Upper lobe of right lung (tissue), 1 donor: ENCODE measurements around the gene SLX9. TPM values are rescaled to one million over a fixed set of nuclear protein-coding genes. Genes with fewer than 3 reads are reported as not detected.
"Not testable (repeated sequence)": the region's sequence is repeated elsewhere in the genome, so short reads cannot be mapped to it uniquely, and the experiment has no call there.

Experiments
- ATAC-seq: fragments of 200-7000 bp; cut with Tn5 transposase; one replicate; pipeline ENCODE4 v1.9.1; 2020; ENCODE audit warnings: mild to moderate bottlenecking, moderate library complexity
- DNase-seq: peaks from one replicate; pipeline ENCODE4 v3.0.0-alpha.2; 2020
- H3K27ac ChIP-seq: fragments of 200-600 bp; one replicate; pipeline ENCODE4 v1.8.0; 2022
- H3K27me3 ChIP-seq: fragments of 200-600 bp; one replicate; pipeline ENCODE4 v1.8.0; 2022; ENCODE audit warnings: mild to moderate bottlenecking
- H3K36me3 ChIP-seq: fragments of 200-600 bp; one replicate; pipeline ENCODE4 v1.8.0; 2022
- H3K4me1 ChIP-seq: fragments of 200-600 bp; one replicate; pipeline ENCODE4 v1.8.0; 2022
- H3K4me3 ChIP-seq: fragments of 200-600 bp; one replicate; pipeline ENCODE4 v1.8.0; 2022; ENCODE audit warnings: mild to moderate bottlenecking
- H3K9me3 ChIP-seq: fragments of 200-600 bp; one replicate; pipeline ENCODE4 v1.8.0; 2022
- intact Hi-C: fragments of 100-400 bp; cut with DNase I; formaldehyde crosslinking; loops from one replicate; pipeline ENCODE4 v1.11.0; 2022
- total RNA-seq: library from RNA; stranded (reverse); fragmentation: NEBNext Ultra II Directional; extraction: Animal tissue kit (Norgen Biotek cat#: 25700); gene quantifications from one replicate; pipeline ENCODE4 v1.2.1, GENCODE V29; 2021
- TF ChIP-seq, protein P1 (sequence below): fragments of 200-600 bp; IDR thresholded peaks from one replicate; pipeline ENCODE4 v1.8.0; 2022; ENCODE audit warnings: antibody characterized with exemption
- donor health status: DM: no; HTN: yes; CAD: no; lungs with severe emphysema.

SLX9 gene
- total RNA-seq, 1 donor from 2014 or later = 22.8 TPM

DNA sequence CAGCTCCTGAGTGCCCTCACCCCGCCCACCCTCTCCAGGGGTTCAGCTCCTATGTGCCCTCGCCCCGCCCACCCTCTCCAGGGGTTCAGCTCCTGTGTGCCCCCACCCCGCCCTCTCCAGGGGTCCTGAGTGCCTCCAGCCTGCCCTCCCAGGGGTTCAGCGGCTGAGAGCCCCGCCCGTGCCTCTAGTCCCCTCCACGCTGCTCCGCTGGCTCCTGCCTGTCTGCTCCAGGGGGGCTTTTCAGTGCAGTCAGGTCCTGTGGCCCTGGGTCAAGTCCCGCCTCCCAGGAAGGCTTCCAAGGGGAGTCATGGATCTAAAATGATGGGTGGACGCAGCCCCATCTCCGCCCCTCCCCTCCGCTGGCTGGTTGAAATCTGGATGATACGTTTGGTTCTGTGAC is 33.8 kb downstream of the SLX9 start:
- no peak for ATAC-seq
- H3K36me3 ChIP-seq = peaks cover 13% of the 10 kb centered on the region

DNA sequence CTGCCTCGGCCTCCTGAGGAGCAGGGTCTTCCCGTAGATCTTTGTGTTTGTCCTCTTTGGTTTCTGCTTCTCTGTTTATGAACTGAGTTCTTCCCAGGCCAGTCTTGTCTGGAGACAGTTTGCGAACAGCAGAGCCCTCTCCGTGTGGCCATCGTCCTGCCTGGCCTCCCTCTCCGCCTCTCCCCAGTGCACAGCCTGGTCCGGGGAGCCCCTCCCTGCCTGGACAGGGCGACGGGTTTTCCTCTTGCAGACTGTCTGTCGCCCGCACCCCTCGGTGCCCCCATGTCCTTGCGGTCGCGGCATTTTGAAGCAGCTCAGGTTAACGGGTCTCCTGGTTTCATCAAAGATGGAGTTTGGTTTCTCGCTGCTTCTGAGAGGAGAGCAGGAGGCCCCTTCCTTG is 34.8 kb downstream of the SLX9 start:
- Histone ChIP-seq H3K27ac (no peak overlapping the region), H3K4me3 (no peak overlapping the region), H3K4me1 (no peaks in the 10 kb centered on the region), H3K36me3 (peaks cover 13% of the 10 kb centered on the region), H3K27me3 (no peaks in the 10 kb centered on the region), H3K9me3 (no peaks in the 10 kb centered on the region)
- DNase-seq = no peak
- ATAC-seq = no peak
- intact Hi-C loops = no loop called here
- TF ChIP-seq, protein P1, sequence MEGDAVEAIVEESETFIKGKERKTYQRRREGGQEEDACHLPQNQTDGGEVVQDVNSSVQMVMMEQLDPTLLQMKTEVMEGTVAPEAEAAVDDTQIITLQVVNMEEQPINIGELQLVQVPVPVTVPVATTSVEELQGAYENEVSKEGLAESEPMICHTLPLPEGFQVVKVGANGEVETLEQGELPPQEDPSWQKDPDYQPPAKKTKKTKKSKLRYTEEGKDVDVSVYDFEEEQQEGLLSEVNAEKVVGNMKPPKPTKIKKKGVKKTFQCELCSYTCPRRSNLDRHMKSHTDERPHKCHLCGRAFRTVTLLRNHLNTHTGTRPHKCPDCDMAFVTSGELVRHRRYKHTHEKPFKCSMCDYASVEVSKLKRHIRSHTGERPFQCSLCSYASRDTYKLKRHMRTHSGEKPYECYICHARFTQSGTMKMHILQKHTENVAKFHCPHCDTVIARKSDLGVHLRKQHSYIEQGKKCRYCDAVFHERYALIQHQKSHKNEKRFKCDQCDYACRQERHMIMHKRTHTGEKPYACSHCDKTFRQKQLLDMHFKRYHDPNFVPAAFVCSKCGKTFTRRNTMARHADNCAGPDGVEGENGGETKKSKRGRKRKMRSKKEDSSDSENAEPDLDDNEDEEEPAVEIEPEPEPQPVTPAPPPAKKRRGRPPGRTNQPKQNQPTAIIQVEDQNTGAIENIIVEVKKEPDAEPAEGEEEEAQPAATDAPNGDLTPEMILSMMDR = no peak

More for the DNA sequence above, 33.8 kb downstream of the SLX9 start:
- no peak overlapping the region for H3K4me3 ChIP-seq
- TF ChIP-seq, protein P1 = no peak
- H3K27ac ChIP-seq = no peak overlapping the region
- no peaks in the 10 kb centered on the region for H3K27me3 ChIP-seq
- DNase-seq = no peak
- intact Hi-C loops = no loop called here
- H3K4me1 ChIP-seq = peaks cover 6% of the 10 kb centered on the region
- no peaks in the 10 kb centered on the region for H3K9me3 ChIP-seq

DNA sequence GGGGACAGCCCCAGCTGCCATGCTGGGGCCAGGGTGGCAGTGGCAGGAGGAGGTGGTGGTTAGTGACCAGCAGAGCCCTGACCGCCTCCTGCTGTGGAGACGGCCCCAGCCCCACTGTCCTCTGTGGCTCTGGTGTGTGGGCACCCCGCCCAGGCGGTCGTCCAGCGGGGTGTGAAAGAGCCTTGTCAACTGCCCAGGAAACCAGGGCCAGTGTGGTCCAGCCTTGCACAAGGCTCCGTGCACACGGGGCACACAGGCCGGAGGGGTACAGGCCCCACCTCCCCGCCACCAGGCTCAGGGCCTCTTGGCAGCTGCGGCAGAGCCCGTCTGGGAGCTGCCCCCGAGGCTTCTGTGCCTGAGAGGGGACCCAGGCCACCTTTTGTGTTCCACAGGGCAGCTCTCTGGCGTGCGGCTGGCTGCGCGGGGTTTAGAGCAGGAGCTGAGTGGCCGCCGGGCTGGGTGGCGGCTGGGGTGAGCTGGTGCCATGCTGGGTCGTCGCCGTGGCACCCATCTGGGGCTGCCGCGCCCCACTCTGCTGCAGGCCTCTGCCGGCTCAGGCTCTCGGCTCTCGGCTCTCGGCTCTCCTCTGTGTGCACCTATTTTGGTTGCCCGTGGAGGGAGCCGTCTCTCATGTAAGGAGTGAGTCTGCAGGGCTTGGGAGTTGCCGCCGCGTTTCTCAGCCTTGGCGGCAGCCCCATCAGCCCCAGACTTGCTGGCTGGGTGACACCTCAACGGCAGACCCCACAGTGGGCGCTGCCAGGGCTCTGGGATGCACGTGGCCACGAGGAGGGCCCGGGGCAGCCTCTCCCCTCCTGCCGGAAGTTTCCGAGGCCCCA is 36.1 kb downstream of the SLX9 start:
- TF ChIP-seq, protein P1 = no peak
- peaks cover 13% of the 10 kb centered on the region for H3K36me3 ChIP-seq
- no peak overlapping the region for H3K4me3 ChIP-seq
- no peaks in the 10 kb centered on the region for H3K27me3 ChIP-seq
- H3K4me1 ChIP-seq = no peaks in the 10 kb centered on the region
- ATAC-seq = no peak
- H3K27ac ChIP-seq = no peak overlapping the region
- DNase-seq = no peak
- intact Hi-C loops = no loop called here
- H3K9me3 ChIP-seq = no peaks in the 10 kb centered on the region

DNA sequence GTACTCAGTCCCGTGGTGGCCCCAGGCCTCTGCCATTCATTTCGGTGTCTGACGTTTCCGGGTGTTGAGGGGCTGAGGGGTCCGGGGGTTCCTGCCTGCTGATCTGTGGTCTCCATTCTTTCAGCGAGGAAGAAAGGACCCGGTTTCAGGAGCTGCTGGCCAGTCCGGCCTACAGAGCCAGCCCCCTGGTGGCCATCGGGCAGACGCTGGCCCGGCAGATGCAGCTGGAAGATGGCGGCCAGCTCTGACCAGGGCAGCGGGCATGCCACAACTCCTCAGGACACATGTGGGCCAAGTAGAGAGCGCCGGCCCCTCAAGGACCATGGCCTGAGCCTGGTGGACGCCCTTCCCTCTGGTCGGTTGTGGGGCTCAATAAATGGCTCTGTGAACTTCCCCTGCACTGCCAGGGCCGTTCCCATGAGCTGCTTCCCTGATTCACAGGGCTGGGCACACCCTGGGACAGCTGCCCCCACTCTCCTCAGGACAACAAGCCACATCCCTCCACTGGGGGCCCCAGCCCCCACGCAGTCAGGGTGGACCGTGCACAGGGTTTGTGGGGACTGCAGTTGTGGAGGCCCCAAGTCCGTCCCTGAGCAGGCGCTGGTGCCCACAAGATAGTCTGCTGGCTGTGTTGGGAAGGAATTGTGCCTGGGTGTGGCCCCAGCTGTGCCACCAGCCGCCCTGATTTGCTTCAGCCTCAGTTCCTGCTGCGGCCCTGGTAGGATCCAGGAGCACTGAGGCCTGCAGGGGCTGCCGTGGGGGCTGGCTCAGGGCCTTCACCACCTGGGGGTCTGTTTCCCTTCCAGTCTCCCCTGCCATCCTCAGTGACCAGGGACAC is 36.9 kb downstream of the SLX9 start:
- ATAC-seq, intact Hi-C loops, DNase-seq, H3K4me1 ChIP-seq, H3K27me3 ChIP-seq, H3K4me3 ChIP-seq, H3K9me3 ChIP-seq, H3K27ac ChIP-seq: not testable (repeated sequence)
- peaks cover 13% of the 10 kb centered on the region for H3K36me3 ChIP-seq

DNA sequence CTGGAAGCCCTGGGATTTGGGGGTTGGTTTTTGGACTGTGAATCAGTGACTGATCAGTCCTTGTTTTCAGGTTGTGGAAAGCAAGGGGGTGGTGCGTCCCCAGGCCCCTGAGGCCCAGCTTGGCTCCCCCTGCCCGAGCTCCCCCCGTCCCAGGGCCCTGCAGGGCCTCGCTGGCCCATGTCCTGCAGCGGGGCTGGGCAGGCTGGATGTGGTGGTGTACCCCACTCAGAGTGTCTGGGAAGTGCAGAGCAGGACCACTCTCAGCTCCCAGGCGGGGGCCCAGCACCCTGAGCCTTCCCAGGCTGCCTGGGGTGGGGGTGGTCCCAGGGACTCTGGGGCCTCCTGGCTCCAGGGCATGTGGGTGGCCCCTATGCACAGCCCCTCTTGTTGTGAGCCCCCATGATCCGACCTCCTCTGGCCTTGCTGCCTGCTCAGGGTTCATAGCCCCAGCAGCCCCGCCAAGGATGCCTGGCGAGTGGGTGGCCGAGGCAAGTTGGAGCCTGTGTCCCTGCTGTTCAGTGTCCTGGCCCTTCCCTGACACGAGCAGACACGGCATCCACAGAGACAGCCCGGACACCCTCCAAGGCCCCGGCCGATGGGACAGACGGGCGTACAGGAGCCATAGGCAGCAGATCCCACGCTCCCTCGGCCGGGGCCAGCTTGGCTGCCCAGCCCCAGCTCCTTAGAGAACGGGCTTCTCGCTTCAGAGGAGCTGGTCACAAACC is 37.9 kb downstream of the SLX9 start:
- Histone ChIP-seq H3K36me3 (peaks cover 13% of the 10 kb centered on the region), H3K9me3 (no peaks in the 10 kb centered on the region), H3K4me1 (no peaks in the 10 kb centered on the region), H3K27ac (no peak overlapping the region), H3K4me3 (no peak overlapping the region), H3K27me3 (no peaks in the 10 kb centered on the region)
- DNase-seq (no peak), ATAC-seq (no peak)
- TF ChIP-seq, protein P1 = no peak
- intact Hi-C loops = no loop called here
